Measurements from ENCODE around the gene ZFAND6.
"Not testable (repeated sequence)": the region's sequence is repeated elsewhere in the genome, so short reads cannot be mapped to it uniquely, and the experiment has no call there.

Gene ZFAND6

GRCh38 chr15:80058851-80059785, at the start of gene ZFAND6:
ZFAND6 (plus strand) TSS chr15:80059676; CDS start chr15:80120345, 60,669 bp downstream.
- DNase-seq, result peak; percentile 98

DNA sequence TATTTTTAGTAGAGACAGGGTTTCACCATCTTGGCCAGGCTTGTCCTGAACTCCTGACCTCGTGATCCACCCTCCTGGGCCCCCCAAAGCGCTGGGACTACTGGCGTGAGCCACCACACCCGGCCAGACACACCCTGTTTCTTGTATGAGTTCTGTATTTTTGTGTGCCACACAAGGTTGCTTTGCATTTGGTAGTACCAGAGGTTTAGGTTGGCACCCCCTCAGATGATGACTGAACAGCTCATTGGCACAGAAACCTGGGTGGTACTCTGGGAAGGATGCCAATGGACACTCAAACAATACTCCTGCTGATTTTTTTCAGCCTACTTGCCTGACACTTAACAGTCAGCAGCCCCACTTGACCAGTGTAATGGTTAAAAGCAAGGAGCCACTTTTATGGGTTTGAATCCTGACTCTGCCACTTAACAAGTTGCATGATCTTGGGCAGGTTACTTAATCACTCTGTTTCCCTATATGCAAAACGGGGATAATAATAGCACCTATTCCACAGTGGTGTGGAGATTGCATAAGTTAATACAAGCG, 49.3 kb upstream of the ZFAND6 start:
- DNase-seq, result no peak

DNA sequence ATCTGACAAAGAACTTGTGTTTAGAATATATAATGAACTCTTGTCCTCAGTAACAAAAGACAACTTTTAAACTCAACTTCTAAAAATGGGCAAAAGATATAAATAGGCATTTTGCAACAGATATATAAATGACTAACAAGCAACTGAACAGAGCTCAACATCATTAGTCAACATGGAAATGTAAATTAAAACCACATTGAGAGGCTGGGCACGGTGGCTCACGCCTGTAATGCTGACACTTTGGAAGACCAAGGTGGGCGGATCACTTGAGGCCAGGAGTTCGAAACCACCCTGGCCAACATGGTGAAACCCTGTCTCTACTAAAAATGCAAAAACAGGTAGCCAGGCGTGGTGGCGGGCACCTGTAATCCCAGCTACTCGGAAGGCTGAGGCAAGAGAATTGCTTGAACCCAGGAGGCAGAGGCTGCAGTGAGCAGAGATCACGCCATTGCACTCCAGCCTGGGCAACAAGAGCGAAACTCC, 48.4 kb upstream of the ZFAND6 start:
- not testable (repeated sequence) for DNase-seq

GRCh38 chr15:80011596-80011995, 47.9 kb upstream of the ZFAND6 start:
- DNase-seq, result no peak

GRCh38 chr15:80012060-80012726, 47.3 kb upstream of the ZFAND6 start:
- DNase-seq, result no peak

- DNase-seq, result not testable (repeated sequence)
These were observed 45.3 kb upstream of the ZFAND6 start for GRCh38 chr15:80014186-80014585.

DNA sequence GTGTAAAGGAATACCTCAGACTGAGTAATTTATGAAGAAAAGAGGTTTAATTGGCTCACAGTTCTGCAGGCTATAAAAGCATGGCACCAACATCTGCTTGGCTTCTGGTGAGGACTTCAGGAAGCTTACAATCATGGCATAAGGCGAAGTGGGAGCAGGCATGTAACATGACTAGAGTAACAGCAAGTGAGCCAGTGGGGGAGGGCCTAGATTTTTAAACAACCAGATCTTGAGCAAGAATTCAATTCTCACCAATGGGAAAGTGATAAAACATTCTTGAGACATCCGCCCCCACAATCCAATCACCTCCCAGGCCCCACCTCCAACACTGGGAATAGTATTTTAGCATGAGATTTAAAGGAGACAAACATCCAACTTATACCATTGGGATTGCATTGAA, 44.3 kb upstream of the ZFAND6 start:
- DNase-seq, result no peak

DNA sequence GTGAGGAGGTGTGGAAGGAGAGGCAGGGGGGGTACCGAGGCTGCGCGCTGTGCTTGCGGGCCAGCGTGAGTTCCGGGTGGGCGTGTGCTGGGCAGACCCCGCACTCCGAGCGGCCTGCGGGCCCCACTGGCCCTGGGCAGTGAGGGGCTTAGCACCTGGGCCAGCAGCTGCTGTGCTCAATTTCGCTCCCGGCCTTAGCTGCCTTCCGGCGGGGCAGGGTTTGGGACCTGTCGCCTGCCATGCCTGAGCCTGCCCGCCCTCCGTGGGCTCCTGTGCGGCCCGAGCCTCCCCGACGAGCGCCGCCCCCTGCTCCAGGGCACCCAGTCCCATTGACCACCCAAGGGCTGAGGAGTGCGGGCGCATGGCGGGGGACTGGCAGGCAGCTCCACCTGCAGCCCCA, 43.0 kb upstream of the ZFAND6 start:
- not testable (repeated sequence) for DNase-seq

- DNase-seq, result not testable (repeated sequence)
These were observed 42.3 kb upstream of the ZFAND6 start for GRCh38 chr15:80017139-80017538.

- DNase-seq, result no peak
These were observed 40.2 kb upstream of the ZFAND6 start for GRCh38 chr15:80019168-80019745.

GRCh38 chr15:80020149-80020548, 39.3 kb upstream of the ZFAND6 start:
- DNase-seq, result not testable (repeated sequence)

GRCh38 chr15:80020731-80021130, 38.7 kb upstream of the ZFAND6 start:
- no peak for DNase-seq

DNA sequence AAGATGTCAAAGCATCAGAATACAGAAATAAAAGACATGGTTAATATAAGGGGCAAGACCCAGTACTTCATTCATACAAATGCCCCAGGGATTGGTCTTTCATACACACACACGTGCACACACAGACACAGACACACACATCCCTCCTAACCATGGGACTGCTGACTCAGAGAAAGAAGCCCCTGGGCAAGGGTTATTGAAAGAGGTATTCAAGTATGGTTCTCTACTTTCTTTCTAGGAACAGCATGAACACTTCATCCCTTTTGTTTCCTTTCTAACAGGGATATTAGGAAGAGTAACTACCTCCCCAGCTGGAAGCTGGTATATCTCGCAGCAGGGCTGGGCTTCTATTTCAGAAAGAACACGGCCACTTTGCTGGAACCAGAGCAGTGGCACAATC, 33.2 kb upstream of the ZFAND6 start:
- no peak for DNase-seq

DNA sequence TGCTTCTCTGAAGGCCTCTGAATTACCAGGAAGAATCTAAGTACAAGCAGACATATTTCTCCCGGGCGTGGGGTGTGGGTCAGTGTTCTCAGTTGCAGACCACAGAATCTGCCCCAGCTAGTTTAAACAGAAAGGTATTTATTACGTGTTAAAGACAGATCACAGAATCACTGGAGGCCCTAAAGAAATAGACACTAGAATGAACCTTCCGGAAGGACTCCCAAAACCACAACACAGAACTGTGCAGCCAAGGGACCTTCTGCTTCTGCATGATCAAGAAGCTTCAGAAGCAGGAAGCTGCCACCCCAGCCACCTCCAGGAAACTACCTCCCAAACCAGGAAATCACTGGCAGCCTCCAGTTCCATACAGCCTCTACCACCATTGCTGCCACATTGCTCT, 32.7 kb upstream of the ZFAND6 start:
- no peak for DNase-seq

- no peak for DNase-seq
These were observed 30.5 kb upstream of the ZFAND6 start for GRCh38 chr15:80028937-80029336.

DNA sequence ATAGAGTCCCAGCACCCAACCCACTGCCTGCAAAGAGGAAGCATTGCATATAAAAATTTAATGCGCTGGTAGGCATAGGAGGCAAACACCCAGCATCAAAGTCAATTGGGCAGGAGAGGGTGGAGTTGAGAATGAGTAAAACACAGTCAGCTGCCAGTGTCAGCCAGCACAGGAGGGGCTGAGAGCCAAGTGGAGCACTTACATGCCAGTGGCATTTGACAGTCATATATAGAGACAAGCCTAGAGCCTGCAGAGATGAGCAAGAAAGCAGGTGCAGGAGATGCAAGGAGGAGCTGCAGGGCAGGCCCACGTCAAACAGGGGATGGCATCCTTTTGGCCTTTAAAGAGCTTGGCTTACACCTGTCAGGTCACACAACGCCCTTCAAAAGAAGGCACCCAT, 27.6 kb upstream of the ZFAND6 start:
- peak; percentile 22 for DNase-seq

DNA sequence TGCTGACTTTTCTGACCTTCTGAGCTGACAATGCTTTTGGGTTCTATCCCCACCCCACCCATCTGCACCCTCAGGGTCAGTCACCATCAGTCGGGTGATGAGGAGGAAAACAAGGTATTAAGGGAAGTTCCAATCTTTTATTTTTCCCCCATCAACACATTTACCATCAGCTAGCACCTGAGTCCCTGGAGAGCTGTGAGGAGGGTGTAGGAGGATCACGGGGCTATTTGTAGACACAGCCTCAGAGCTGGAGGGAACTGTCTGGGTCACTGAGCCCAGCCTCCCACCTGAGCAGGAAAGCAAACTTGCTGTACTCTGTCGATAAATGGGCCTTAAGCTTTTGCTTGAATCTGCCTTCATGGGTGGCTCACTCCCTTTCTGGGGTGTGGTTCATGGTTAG, 24.8 kb upstream of the ZFAND6 start:
- no peak for DNase-seq

GRCh38 chr15:80036071-80036470, 23.4 kb upstream of the ZFAND6 start:
- DNase-seq, result no peak

- no peak for DNase-seq
These were observed 17.8 kb upstream of the ZFAND6 start for GRCh38 chr15:80041494-80042253.

DNA sequence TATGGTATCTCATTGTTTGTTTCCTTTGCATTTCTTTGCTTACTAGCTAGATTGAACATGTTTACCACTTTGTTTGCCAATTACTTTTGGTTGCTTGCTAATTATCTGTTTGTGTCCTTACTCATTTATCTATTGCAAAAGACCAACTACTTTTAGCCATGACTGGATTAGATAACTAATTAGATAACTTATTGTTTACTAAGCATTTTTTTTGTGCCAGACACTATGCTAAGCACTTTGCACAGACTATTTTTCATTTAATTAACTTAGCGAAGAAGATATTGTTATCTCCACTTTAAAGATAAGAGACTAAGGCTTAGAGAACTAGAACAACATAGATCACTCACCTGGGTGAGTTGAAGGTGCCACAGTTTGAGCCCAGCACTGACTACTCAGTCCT, 16.9 kb upstream of the ZFAND6 start:
- DNase-seq, result no peak

GRCh38 chr15:80045219-80045618, 14.3 kb upstream of the ZFAND6 start:
- not testable (repeated sequence) for DNase-seq

- no peak for DNase-seq
These were observed 10.4 kb upstream of the ZFAND6 start for GRCh38 chr15:80049046-80049445.

All from CD4-positive, alpha-beta T cell treated with Interleukin-17A for 4 hours (primary cell).